CD4-positive, alpha-beta T cell treated with Interleukin-12 subunit alpha and Interleukin-12 subunit beta, for 1 hour (primary cell): ENCODE results near the gene NCOA7.
"Not testable (repeated sequence)": the region's sequence is repeated elsewhere in the genome, so short reads cannot be mapped to it uniquely, and the experiment has no call there.

Source experiments
- DNase-seq: peaks from one replicate; pipeline ENCODE4 v3.0.0-alpha.2; 2020

Gene NCOA7

GRCh38 chr6:125792680-125793079, 1.9 kb downstream of the NCOA7 start:
- DNase-seq, result no peak

- no peak for DNase-seq
Observed at GRCh38 chr6:125793280-125793679, 2.5 kb downstream of the NCOA7 start.

DNA sequence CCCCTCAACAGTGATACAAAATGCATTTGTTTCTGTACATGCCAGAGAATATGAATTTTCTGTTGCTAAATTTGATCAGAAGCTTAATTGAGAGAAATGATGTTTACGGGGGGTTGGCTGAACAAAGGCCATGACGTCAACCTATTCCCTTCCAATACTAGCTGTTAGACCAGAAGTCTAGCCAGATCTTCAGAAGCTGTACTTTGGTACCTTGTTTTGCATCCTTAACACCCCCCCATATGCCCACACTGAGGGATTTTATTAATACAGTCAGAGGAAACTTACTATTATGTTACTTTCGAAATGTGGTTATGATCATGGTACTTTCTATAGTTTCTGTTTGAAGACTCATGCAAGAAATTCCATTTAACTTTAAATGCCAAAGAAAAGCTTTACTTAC, 3.1 kb downstream of the NCOA7 start:
- peak; percentile 36 for DNase-seq

DNA sequence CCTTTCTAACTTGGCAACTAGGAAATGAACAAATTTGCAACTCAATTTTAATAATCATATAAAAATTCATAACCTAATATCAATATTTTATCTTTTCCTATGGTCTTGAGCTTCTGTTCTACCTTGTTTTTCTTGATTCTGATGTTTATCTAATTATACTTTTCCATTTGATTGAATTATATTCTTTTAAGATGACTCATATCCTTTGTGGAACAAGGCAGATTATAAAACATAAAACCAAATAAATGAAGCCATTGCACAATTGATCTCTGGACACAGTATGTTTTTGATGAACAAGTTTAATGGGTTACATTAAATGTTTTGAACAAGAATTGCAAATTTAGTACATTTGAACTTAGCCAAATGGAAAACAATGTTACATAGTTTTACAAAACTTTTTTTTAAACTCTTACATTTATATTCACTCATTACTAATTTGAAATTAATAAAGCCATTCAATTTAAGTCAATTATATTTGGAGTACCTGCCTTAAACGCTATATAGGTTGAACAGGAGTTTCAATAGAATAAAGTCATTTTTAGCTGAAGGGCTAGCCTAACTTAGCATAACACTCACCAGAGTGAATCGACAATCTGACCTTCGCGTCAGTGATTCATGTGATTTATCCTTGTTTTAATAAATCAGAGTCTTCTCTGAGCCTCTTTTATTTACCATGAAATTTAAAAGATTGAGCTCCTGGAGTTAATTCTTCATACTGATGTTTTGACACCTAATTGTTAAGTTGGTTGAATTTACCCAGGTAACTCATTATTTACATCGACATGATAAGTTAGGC, 3.8 kb downstream of the NCOA7 start:
- no peak for DNase-seq

GRCh38 chr6:125795301-125795700, 4.5 kb downstream of the NCOA7 start:
- DNase-seq, result no peak

DNA sequence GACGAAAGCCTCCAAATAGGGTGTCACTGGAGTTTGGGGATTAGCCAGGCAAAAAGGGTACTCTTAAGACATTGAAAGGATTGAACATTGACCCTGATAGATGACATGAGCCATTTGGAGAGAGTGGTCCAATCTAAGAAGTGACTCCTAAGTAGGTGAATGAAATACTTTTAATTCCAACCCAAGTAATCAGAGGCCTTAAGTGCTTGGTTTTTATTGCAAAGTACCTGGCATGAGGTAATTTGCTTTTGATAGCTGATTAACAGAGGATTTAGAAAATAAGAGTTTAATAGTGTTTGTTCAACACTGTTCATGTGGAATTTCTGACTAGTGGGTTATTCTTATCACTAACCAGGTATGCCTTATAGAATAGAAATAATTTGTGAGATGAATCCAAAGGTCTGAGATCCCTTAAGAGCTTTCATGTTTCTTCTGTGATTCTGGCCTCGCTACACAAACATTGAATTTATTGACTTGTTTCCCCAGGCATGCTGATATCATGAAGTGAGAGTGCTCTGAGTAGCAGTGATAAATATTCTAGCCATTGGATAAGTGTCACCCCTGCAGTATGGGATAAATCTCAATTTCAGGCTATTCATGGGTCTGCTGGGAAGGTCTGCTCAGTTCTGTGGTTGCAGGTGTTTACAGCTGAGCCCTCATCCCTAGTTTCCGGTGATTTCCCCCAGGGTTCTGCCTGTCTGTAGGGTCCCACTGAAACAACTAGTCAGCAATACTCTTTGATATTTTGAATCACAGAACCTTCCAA, 6.5 kb downstream of the NCOA7 start:
- DNase-seq, result no peak

GRCh38 chr6:125797886-125798444, 7.2 kb downstream of the NCOA7 start:
- DNase-seq, result no peak

GRCh38 chr6:125798734-125799508, 8.2 kb downstream of the NCOA7 start:
- no peak for DNase-seq

GRCh38 chr6:125802383-125802782, 11.6 kb downstream of the NCOA7 start:
- no peak for DNase-seq

DNA sequence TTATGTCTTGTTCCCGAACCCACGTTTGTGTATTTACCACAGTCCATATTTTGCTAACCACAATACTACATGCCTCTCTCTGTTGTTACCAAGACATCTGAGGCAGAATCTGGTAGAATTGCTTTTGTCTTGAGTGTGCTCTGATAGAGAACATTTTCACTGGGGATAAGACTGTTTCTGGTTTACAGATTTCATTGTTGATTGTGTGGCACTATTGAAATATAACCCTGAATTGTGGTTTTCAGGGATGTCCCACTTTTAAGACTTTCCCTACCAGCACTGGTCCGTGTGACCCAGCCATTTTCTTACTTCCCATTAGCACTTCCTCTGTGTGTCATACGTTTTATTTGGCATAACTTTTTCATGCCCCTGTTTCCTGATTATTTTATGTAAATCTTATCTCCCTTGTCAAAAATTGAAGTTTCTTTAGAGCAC, 12.2 kb downstream of the NCOA7 start:
- no peak for DNase-seq

GRCh38 chr6:125804264-125804663, 13.5 kb downstream of the NCOA7 start:
- peak; percentile 41 for DNase-seq

DNA sequence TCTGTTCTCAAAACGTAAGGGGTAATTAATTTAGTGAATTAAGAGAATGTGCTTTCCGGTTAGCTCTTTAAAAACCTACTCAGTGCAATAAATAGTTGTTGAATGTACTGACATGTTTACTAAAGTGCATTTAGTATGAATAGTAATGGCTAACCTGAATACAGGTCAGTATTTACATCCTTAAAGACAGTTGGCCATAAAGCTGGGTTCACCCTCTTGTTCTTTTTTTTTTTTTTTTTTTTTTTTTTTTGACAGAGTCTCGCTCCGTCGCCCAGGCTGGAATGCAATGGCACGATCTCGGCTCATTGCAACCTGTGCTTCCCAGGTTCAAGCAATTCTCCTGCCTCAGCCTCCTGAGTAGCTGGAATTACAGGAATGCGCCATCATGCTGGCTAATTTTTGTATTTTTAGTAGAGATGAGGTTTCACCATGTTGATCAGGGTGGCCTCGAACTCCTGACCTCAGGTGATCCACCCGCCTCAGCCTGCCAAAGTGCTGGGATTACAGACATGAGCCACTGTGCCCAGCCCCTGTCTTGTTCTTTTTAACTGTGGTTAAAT, 14.2 kb downstream of the NCOA7 start:
- DNase-seq, result not testable (repeated sequence)

DNA sequence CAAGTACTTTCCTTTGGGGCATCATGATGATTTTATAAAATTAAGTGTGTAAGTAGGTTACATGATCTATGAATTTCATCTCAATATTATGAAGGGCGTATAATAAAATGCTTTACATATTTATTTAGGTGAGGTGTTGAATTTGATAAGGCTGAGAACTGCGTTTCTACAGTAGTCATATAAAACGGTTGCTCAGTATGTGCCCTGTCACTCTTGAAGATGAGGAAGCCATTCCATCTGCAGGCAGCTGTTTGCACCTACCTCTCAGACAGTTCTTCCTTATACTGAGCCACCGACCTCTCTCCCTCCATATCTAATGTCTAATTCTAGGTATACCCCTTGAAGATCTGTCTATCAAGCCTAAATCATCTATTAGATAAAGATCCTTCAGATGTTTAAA, 16.1 kb downstream of the NCOA7 start:
- no peak for DNase-seq

DNA sequence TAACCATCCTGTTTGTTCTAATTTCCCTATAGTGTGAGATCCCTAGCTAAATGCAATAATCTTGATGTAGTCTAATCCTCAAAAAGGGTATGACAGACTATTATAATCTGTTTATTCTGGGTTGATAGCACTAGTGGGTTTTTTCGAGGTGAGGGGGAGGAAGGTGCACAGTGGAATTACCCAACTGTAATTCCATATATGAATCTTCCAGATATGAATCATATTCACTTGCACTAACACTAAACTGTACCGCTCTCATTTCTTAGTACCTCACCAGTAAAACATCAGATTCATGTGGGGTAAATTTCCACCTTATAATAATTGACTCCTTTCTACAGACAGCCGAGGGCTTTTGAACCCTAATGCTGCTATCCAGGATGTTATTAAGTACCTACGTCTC, 16.5 kb downstream of the NCOA7 start:
- no peak for DNase-seq

DNA sequence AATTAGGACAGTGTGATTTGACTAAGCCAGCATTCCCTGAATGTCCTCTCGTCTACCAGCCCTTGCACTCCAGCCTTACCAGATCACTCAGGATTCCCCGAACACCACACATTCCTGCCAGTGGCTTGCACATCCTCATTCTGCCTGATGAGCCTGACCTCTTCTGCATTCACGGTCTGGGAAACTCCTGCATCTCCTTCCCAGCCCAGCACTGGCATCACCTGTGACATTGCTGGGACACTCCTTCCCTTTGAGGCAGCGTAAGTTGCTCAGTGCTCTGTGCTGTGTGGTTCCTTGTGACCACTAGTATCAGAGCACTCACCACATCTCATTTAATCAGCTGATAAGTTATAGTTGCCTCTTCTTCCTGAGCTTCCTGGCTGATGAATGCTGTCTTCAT, 17.3 kb downstream of the NCOA7 start:
- no peak for DNase-seq

GRCh38 chr6:125808591-125808990, 17.8 kb downstream of the NCOA7 start:
- no peak for DNase-seq

- DNase-seq, result no peak
Observed at GRCh38 chr6:125809570-125810170, 18.9 kb downstream of the NCOA7 start.

DNA sequence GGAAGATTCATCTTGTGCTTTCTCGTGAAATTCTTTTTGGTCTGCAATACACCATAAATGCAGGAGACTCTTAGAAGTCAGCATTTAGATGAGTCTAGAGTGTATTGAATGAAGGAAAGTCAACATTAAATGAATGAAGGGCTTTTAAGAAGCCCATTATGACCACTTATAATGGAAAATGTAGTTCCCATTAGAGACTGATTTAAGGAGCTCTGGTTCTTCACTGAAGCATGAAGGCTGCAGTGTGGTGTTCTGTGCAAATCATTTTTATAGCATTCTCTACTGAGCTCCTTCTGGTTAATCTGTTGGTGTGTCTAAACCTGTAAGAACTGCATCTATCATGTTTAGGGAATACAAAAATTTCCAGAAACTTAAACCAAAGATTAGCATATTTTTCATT, 19.7 kb downstream of the NCOA7 start:
- no peak for DNase-seq

- no peak for DNase-seq
Observed at GRCh38 chr6:125811259-125811658, 20.5 kb downstream of the NCOA7 start.

DNA sequence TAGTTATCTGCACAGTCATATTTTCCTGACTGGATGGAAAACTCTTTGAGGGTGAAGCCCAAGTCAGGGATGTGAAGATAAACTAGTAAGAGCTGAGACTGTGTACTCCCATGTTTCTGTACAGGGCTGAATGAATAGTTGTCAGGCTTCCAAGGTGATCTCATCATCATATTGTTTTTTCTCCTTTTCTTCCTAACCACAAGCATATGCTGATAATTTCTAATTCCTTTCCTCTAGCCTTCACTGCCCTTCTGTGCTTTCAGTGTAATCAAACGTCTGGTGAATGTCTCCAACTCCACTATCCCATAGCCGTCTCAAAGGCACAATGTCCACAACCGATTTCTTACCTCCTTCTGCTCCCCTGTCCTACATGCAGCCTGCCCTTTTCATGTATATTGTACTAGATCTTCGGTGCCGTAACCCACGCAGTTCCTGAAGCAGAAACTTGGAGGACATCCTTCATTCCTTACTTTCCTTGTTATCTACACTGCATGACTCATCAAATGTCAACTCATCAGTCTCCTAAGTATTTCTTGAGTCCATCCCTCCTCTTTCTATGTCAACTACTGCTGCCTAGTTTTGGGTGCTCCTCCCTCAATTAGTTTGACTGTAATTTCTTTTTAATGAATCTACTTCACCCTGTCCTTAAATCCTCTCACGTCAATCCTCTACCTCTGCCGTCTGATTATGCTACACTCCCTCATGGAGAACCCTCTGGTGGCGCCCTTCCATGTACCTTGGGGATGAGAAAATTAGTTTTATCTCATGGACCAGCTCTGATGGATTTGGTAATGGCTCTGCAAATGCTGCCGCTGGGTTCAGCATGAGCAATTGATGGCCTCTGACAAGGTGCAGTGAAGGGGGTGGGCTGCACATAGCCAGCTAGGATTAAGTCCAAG, 21.9 kb downstream of the NCOA7 start:
- DNase-seq, result no peak

DNA sequence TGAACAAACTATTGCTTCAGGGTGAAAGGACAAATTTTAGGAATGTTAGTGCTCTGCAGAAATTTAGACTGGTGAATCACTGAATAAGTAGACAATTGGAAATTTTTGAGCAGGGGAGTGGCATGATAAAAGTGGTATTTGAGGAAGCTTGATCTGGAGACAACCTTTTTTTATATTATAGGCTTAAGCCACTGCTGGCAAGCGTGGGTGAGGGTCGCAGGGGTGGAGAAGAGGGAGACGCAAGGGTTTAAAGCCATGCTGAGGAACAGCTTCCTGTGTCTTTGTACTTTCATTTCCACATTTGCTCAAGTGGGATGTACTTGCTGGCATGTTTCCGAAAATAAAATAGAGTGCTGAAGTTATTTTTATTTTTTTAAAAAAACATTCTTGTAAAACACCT, 23.7 kb downstream of the NCOA7 start:
- DNase-seq, result no peak
